ENCODE measurements around the gene NAT8L. TPM values are rescaled to one million over a fixed set of nuclear protein-coding genes. Genes with fewer than 3 reads are reported as not detected.

Gene NAT8L
- total and polyA plus RNA-seq, 2 of the 13 experiments (the other 11 are each of a cell fraction or from before 2014, with no cell fraction given): 2.2 to 3.3 TPM

DNA sequence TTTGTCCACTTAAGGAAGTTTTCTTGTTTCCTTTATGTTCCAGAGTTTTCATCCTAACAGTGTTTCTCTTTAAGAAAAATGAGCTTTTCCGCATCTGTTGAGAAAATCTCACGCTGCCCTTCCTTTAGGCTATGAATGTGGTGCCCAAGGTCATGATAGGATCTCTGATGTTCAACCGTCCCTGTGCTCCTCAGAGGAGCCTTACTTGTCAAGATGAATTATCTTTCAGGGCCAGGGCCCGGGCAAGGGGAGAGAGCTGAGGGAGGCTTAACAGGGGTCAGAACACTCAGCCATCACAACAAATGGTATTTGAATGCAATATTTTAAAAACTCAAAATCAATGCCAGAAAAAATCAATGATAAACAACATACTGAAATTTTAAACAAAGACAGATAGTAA lies 44.1 kb upstream of the NAT8L start (continued):
- TF ChIP-seq, protein P1, sequence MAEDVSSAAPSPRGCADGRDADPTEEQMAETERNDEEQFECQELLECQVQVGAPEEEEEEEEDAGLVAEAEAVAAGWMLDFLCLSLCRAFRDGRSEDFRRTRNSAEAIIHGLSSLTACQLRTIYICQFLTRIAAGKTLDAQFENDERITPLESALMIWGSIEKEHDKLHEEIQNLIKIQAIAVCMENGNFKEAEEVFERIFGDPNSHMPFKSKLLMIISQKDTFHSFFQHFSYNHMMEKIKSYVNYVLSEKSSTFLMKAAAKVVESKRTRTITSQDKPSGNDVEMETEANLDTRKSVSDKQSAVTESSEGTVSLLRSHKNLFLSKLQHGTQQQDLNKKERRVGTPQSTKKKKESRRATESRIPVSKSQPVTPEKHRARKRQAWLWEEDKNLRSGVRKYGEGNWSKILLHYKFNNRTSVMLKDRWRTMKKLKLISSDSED (CRISPR knock-in tag; IDR thresholded peaks at IDR 0.05): no peak
- TF ChIP-seq EHMT2 (IDR thresholded peaks at IDR 0.05; ENCODE audit: borderline replicate concordance, low read depth, low read length): no peak
- TF ChIP-seq, protein P2, sequence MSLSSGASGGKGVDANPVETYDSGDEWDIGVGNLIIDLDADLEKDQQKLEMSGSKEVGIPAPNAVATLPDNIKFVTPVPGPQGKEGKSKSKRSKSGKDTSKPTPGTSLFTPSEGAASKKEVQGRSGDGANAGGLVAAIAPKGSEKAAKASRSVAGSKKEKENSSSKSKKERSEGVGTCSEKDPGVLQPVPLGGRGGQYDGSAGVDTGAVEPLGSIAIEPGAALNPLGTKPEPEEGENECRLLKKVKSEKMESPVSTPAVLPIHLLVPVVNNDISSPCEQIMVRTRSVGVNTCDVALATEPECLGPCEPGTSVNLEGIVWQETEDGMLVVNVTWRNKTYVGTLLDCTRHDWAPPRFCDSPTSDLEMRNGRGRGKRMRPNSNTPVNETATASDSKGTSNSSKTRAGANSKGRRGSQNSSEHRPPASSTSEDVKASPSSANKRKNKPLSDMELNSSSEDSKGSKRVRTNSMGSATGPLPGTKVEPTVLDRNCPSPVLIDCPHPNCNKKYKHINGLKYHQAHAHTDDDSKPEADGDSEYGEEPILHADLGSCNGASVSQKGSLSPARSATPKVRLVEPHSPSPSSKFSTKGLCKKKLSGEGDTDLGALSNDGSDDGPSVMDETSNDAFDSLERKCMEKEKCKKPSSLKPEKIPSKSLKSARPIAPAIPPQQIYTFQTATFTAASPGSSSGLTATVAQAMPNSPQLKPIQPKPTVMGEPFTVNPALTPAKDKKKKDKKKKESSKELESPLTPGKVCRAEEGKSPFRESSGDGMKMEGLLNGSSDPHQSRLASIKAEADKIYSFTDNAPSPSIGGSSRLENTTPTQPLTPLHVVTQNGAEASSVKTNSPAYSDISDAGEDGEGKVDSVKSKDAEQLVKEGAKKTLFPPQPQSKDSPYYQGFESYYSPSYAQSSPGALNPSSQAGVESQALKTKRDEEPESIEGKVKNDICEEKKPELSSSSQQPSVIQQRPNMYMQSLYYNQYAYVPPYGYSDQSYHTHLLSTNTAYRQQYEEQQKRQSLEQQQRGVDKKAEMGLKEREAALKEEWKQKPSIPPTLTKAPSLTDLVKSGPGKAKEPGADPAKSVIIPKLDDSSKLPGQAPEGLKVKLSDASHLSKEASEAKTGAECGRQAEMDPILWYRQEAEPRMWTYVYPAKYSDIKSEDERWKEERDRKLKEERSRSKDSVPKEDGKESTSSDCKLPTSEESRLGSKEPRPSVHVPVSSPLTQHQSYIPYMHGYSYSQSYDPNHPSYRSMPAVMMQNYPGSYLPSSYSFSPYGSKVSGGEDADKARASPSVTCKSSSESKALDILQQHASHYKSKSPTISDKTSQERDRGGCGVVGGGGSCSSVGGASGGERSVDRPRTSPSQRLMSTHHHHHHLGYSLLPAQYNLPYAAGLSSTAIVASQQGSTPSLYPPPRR (CRISPR knock-in tag; IDR thresholded peaks at IDR 0.05; ENCODE audit: borderline replicate concordance): no peak
- TF ChIP-seq SATB2 (CRISPR knock-in tag; IDR thresholded peaks at IDR 0.05): no peak
- no peak for TF ChIP-seq SOX6 (IDR thresholded peaks at IDR 0.05)
- TF ChIP-seq SOX6 (CRISPR knock-in tag; IDR thresholded peaks at IDR 0.05): no peak
- no peak for TF ChIP-seq KLF13 (CRISPR knock-in tag; IDR thresholded peaks at IDR 0.05)
- no peak for TF ChIP-seq SIX1 (CRISPR knock-in tag; IDR thresholded peaks at IDR 0.05; ENCODE audit: borderline replicate concordance)
- TF ChIP-seq, protein P3, sequence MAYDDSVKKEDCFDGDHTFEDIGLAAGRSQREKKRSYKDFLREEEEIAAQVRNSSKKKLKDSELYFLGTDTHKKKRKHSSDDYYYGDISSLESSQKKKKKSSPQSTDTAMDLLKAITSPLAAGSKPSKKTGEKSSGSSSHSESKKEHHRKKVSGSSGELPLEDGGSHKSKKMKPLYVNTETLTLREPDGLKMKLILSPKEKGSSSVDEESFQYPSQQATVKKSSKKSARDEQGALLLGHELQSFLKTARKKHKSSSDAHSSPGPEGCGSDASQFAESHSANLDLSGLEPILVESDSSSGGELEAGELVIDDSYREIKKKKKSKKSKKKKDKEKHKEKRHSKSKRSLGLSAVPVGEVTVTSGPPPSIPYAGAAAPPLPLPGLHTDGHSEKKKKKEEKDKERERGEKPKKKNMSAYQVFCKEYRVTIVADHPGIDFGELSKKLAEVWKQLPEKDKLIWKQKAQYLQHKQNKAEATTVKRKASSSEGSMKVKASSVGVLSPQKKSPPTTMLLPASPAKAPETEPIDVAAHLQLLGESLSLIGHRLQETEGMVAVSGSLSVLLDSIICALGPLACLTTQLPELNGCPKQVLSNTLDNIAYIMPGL (CRISPR knock-in tag; IDR thresholded peaks at IDR 0.05; ENCODE audit: borderline replicate concordance in 1 of 2, low read depth in 1 of 2): no peak
- no peak for TF ChIP-seq ZNF816 (CRISPR knock-in tag; IDR thresholded peaks at IDR 0.05; ENCODE audit: borderline replicate concordance)
- no peak for TF ChIP-seq ZNF644 (CRISPR knock-in tag; IDR thresholded peaks at IDR 0.05; ENCODE audit: low read depth)
